Hindlimb muscle (tissue), 1 donor: ENCODE results near the gene MAML1. TPM values are rescaled to one million over a fixed set of nuclear protein-coding genes. Genes with fewer than 3 reads are reported as not detected.

ENCODE experiments used
- DNase-seq: peaks from one replicate; pipeline ENCODE4 v3.0.0-alpha.2; 2013
- polyA plus RNA-seq: library from polyadenylated mRNA; unstranded; fragments of 120-200 nt; gene quantifications from one replicate; pipeline ENCODE4 v1.2.1, GENCODE V29; 2013; ENCODE audit not compliant: insufficient read length

MAML1 gene
- polyA plus RNA-seq, 1 donor, result 26.7 TPM

- no peak for DNase-seq
Measured at GRCh38 chr5:179793468-179794139, 61.0 kb downstream of the MAML1 start, which contains the start of gene LTC4S. LTC4S (plus strand) TSS chr5:179793986; CDS start chr5:179794081, 95 bp downstream.

GRCh38 chr5:179794171-179794570 is 61.5 kb downstream of the MAML1 start:
- no peak for DNase-seq

GRCh38 chr5:179794575-179794974 is 62.0 kb downstream of the MAML1 start:
- no peak for DNase-seq

GRCh38 chr5:179795049-179795862 is 62.6 kb downstream of the MAML1 start:
- DNase-seq, result no peak

- peak; percentile 85 for DNase-seq
Measured at GRCh38 chr5:179795863-179796833, 63.5 kb downstream of the MAML1 start.

- no peak for DNase-seq
Measured at GRCh38 chr5:179796877-179797608, 64.4 kb downstream of the MAML1 start.

- no peak for DNase-seq
Measured at GRCh38 chr5:179797741-179798140, 65.1 kb downstream of the MAML1 start.

- no peak for DNase-seq
Measured at GRCh38 chr5:179798144-179798770, 65.6 kb downstream of the MAML1 start.

GRCh38 chr5:179798771-179799643 is 66.4 kb downstream of the MAML1 start:
- DNase-seq, result no peak

- no peak for DNase-seq
Measured at GRCh38 chr5:179799644-179799973, 67.0 kb downstream of the MAML1 start.

- no peak for DNase-seq
Measured at GRCh38 chr5:179800071-179800695, 67.6 kb downstream of the MAML1 start.

- no peak for DNase-seq
Measured at GRCh38 chr5:179800696-179801201, 68.1 kb downstream of the MAML1 start.

GRCh38 chr5:179801304-179802206 is 68.9 kb downstream of the MAML1 start:
- no peak for DNase-seq

GRCh38 chr5:179802207-179802883 is 69.7 kb downstream of the MAML1 start:
- no peak for DNase-seq

- no peak for DNase-seq
Measured at GRCh38 chr5:179802950-179803562, 70.4 kb downstream of the MAML1 start.

- DNase-seq, result no peak
Measured at GRCh38 chr5:179803651-179804554, 71.3 kb downstream of the MAML1 start.

GRCh38 chr5:179804555-179804947 is 71.9 kb downstream of the MAML1 start:
- no peak for DNase-seq
